Fibroblast of the conjunctiva (primary cell): Measurements from ENCODE around the gene OR4F6.
A peak's percentile ranks its signal among the peaks of the same experiment; 100 is the strongest.

ENCODE experiments used
- DNase-seq: peaks from one replicate; pipeline ENCODE4 v3.0.0-alpha.2; 2010; ENCODE audit warnings: low read depth

Gene OR4F6

GRCh38 chr15:101804941-101805340 is 1.6 kb downstream of the OR4F6 start:
- DNase-seq, result no peak

DNA sequence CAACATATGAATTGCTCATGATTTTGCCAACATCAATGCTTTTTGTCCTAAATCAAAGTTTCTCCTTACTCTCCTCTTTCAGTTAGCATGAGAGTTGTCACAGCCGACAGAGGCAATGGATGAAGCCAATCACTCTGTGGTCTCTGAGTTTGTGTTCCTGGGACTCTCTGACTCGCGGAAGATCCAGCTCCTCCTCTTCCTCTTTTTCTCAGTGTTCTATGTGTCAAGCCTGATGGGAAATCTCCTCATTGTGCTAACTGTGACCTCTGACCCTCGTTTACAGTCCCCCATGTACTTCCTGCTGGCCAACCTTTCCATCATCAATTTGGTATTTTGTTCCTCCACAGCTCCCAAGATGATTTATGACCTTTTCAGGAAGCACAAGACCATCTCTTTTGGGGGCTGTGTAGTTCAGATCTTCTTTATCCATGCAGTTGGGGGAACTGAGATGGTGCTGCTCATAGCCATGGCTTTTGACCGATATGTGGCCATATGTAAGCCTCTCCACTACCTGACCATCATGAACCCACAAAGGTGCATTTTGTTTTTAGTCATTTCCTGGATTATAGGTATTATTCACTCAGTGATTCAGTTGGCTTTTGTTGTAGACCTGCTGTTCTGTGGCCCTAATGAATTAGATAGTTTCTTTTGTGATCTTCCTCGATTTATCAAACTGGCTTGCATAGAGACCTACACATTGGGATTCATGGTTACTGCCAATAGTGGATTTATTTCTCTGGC is 2.5 kb downstream of the OR4F6 start:
- no peak for DNase-seq

DNA sequence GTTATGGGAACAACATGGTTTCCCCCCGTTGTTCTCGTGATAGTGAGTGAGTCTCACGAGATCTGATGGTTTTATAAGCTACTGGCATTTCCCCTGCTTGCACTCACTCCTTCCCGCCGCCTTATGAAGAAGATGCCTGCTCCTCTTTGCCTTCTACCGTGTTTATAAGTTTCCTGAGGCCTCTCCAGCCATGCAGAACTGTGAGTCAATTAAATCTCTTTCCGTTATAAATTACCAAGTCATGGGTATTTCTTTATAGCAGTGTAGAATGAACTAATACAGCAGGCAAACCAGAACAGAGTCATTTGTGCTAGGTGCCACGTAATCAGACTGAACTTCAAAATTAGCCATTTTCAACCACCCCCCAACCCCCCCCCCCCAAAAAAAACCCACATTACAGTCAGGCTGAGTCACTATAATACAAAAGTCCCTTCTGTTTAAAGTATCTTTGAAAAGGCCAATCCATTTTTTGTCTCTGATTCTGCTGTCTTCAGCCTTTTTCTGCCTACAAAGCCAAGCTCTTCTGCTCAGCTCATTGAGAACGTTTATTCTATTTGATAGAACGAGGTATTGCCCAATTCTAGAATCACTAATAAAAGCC is 4.1 kb downstream of the OR4F6 start:
- no peak for DNase-seq

- DNase-seq, result no peak
Observed at GRCh38 chr15:101808201-101808600, 4.9 kb downstream of the OR4F6 start.

DNA sequence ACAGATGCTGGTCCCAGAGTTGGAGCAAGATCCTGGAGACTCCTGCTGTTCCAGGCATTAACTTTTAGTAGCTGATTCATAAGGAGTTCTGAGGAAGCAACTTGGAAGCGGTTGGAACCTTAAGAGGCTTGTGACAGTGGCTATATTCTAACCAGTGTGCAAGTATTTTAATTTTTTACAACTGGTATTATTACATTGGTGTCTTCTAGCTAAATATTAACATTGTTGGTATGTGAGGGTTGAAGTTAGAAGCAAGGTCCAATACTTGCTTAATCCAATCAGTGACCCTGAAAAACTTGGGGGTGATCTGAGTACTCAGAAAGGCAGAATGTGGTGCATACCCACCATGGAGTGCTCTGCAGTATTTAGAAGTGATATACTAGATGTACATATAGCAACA is 7.1 kb downstream of the OR4F6 start:
- DNase-seq, result no peak

GRCh38 chr15:101810876-101811275 is 7.6 kb downstream of the OR4F6 start:
- DNase-seq, result no peak

DNA sequence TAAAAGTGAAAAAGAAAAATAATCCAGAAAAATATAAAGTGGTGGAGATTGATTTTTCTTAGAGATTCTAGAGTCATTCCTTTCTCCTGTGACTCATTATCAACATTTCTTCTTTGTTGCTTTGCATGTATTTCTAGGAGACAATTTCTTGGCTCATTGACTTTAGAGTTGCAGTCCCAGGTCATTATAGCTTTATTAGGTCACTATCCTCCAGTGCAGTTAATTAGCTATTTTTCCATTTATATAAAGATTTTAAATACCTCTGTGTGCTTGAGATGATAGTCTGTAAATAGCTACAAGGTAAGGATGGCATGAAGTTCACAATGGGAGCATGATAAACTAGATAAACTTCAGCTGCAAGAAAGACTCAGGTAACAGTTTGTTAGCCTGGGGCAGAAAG is 8.6 kb downstream of the OR4F6 start, which contains the start of gene OR4F15:
TSS of gene OR4F15 (plus strand) at position 301 of the 400 bp plus-strand sequence. CDS start 5,985 bp downstream, outside the sequence.
- DNase-seq, result no peak

GRCh38 chr15:101813803-101814534 is 10.7 kb downstream of the OR4F6 start:
- DNase-seq, result no peak

DNA sequence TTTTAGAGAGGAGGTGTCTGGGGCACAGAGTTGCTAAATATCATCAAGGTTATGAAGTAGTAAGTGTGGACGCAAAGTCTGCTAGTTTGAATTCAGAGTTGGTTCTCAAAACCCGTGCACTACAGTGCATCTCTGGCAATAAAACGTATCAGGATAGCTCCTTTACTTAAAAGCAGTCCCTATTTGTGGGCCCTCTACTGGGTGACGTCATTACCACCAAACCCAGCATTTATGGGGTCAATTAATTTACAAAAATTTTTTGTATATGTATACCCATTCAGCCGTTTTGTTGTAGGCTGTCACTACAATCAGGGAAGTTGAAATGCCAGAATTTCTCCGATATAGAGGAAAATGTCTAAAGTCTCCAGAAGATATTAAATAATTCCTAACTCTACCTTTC is 17.5 kb downstream of the OR4F6 start:
- DNase-seq, result no peak

- peak; percentile 12 for DNase-seq
Observed at GRCh38 chr15:101827257-101827656, 23.9 kb downstream of the OR4F6 start.

DNA sequence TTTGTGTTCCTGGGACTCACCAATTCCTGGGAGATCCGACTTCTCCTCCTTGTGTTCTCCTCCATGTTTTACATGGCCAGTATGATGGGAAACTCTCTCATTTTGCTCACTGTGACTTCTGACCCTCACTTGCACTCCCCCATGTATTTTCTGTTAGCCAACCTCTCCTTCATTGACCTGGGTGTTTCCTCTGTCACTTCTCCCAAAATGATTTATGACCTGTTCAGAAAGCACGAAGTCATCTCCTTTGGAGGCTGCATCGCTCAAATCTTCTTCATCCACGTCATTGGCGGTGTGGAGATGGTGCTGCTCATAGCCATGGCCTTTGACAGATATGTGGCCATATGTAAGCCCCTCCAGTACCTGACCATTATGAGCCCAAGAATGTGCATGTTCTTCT is 25.5 kb downstream of the OR4F6 start:
- DNase-seq, result no peak

DNA sequence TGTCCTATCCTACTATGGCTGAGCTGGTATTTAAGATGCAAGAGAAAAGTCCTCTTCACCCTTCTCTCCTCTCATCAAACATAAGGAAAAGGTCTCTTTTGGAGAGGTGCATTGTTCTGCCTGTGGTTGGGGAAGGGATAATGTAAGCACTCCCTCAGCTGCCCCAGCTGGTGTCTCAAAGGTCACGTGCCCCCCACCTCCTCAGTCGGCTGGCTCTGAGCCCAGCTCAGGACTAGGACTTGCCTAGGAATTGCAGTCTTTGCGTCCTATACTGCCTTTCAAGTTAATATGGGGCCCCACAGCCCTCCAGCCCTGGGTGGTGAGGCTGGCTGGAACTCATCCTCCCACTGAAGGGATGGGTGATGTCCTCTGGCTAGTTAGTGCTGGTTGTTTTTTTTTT is 38.3 kb downstream of the OR4F6 start:
- no peak for DNase-seq

DNA sequence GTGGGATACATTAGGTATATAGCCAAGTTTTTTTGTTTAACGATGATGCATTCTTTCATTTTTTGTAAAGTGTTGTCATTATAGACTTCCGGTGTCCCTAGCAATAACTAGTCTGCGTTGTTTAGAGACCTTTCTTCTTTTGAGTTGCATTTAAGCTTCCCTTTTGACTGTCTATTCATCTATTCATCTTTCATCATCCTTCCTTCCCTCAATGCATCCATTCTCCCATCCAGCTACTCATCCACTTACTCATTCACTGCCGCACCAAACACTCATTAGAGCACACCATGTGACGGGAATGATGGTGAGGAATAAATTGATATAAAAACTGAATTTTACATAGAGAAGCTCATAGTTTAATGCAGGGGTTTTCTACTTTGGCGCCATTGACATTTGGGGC is 41.6 kb downstream of the OR4F6 start:
- no peak for DNase-seq

- DNase-seq, result no peak
Observed at GRCh38 chr15:101852356-101852755, 49.0 kb downstream of the OR4F6 start.
